Hepatocyte (in vitro differentiated cells): Measurements from ENCODE around the gene LRRC8D. TPM values are rescaled to one million over a fixed set of nuclear protein-coding genes. Genes with fewer than 3 reads are reported as not detected.

Experiments used
- DNase-seq: peaks from one replicate; pipeline ENCODE4 v3.0.0-alpha.2; 2016; ENCODE audit warnings: low spot score
- H2AFZ ChIP-seq: fragments of 200-600 bp; sonication (generic); 2 replicates; pipeline ENCODE4 v1.6.0; 2016; ENCODE audit warnings: antibody characterized with exemption, mild to moderate bottlenecking
- H3K27ac ChIP-seq: fragments of 200-600 bp; sonication (generic); 2 replicates; pipeline ENCODE4 v1.5.1; 2016; ENCODE audit warnings: mild to moderate bottlenecking
- H3K27me3 ChIP-seq: fragments of 200-600 bp; sonication (generic); 2 replicates; pipeline ENCODE4 v1.6.1; 2016
- H3K36me3 ChIP-seq: fragments of 200-600 bp; sonication (generic); replicated peaks from 2 replicates; pipeline ENCODE4 v1.5.1; 2016; ENCODE audit warnings: low read depth; ENCODE audit not compliant: insufficient read depth
- H3K4me1 ChIP-seq: fragments of 200-600 bp; sonication (generic); 2 replicates; pipeline ENCODE4 v1.5.1; 2016; ENCODE audit warnings: mild to moderate bottlenecking, moderate library complexity; ENCODE audit not compliant: insufficient read depth
- H3K4me2 ChIP-seq: fragments of 200-600 bp; sonication (generic); 2 replicates; pipeline ENCODE4 v1.6.0; 2016
- H3K4me3 ChIP-seq: fragments of 200-600 bp; sonication (generic); 2 replicates; pipeline ENCODE4 v1.5.1; 2016; ENCODE audit warnings: mild to moderate bottlenecking
- H3K79me2 ChIP-seq: fragments of 200-600 bp; sonication (generic); 2 replicates; pipeline ENCODE4 v1.6.0; 2017; ENCODE audit warnings: mild to moderate bottlenecking
- H3K9me2 ChIP-seq: fragments of 200-600 bp; sonication (generic); replicated peaks from 2 replicates; pipeline ENCODE4 v1.6.0; 2017; ENCODE audit warnings: mild to moderate bottlenecking; ENCODE audit not compliant: insufficient read depth
- H3K9me3 ChIP-seq: fragments of 200-600 bp; sonication (generic); 2 replicates; pipeline ENCODE4 v1.5.1; 2016; ENCODE audit warnings: low read depth, mild to moderate bottlenecking
- H4K20me1 ChIP-seq: fragments of 200-600 bp; sonication (generic); 2 replicates; pipeline ENCODE4 v1.6.0; 2016; ENCODE audit warnings: mild to moderate bottlenecking; ENCODE audit not compliant: insufficient read depth, poor library complexity, severe bottlenecking
- EZH2 ChIP-seq: fragments of 200-600 bp; sonication (generic); IDR thresholded peaks from 2 replicates; pipeline ENCODE4 v1.6.1; 2016; ENCODE audit warnings: antibody characterized with exemption, mild to moderate bottlenecking, borderline replicate concordance
- EZH2phosphoT487 ChIP-seq: fragments of 200-600 bp; sonication (generic); IDR thresholded peaks from one replicate; pipeline ENCODE4 v1.6.1; 2018; ENCODE audit warnings: antibody characterized with exemption, mild to moderate bottlenecking, low read depth, moderate library complexity; ENCODE audit not compliant: unreplicated experiment, severe bottlenecking
- WGBS: methylation state at CpG from one replicate; pipeline ENCODE4 v1.1.6; 2016; ENCODE audit warnings: low lambda C conversion rate; ENCODE audit errors: missing lambda C conversion rate; 5-methylcytosine and 5-hydroxymethylcytosine counted together
- polyA plus RNA-seq: library from polyadenylated mRNA; unstranded; fragments of >200 nt; fragmentation: Nextera tagmentation; extraction: Ambion mirVana; gene quantifications from 2 replicates; pipeline ENCODE4 v1.2.1, GENCODE V29; 2016
- total RNA-seq: library from RNA; depleted of rRNA; stranded (reverse); fragments of >200 nt; gene quantifications from 2 replicates; pipeline ENCODE4 v1.2.3, GENCODE V29; 2014
- TF ChIP-seq, protein P1 (sequence below): fragments of 200-600 bp; sonication (generic); IDR thresholded peaks from 2 replicates; pipeline ENCODE4 v1.5.1; 2016; ENCODE audit warnings: antibody characterized with exemption, mild to moderate bottlenecking; ENCODE audit not compliant: poor library complexity

LRRC8D gene
- total and polyA plus RNA-seq, 2 experiments from 2014 or later: 15.1 to 28.9 TPM

DNA sequence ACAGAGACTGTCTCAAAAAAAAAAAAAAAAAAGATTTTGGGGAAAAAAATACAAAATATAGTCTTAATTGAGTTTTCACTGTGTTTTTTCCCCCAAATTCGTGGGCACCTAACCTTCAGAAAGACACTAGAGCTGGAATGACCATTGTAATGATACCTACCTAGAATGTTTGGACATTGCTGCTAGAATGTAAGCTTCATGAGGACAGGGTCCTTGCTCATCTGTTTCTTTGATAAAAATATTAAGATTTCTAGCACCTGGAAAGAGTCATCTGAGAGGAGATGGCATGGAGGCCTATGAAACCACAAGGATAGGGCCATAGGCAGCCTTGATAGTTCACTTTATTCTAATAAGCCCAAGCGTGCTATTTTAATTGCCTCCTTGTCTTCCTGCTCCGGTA lies 6.5 kb downstream of the LRRC8D start:
- H3K9me2 ChIP-seq: no peaks in the 10 kb centered on the region
- WGBS: 95% methylated on average over 3 of the region's 3 CpGs
- H3K4me1 ChIP-seq: peaks cover 26% of the 10 kb centered on the region
- H3K9me3 ChIP-seq: no peaks in the 10 kb centered on the region
- no peak overlapping the region for H2AFZ ChIP-seq
- H4K20me1 ChIP-seq: no peaks in the 10 kb centered on the region
- H3K27ac ChIP-seq: no peak overlapping the region
- H3K27me3 ChIP-seq: no peaks in the 10 kb centered on the region
- no peaks in the 10 kb centered on the region for H3K36me3 ChIP-seq
- no peak for DNase-seq
- H3K79me2 ChIP-seq: peaks cover 76% of the 10 kb centered on the region
- no peak overlapping the region for H3K4me2 ChIP-seq
- no peak for TF ChIP-seq EZH2phosphoT487
- no peak for TF ChIP-seq EZH2
- TF ChIP-seq, protein P1, sequence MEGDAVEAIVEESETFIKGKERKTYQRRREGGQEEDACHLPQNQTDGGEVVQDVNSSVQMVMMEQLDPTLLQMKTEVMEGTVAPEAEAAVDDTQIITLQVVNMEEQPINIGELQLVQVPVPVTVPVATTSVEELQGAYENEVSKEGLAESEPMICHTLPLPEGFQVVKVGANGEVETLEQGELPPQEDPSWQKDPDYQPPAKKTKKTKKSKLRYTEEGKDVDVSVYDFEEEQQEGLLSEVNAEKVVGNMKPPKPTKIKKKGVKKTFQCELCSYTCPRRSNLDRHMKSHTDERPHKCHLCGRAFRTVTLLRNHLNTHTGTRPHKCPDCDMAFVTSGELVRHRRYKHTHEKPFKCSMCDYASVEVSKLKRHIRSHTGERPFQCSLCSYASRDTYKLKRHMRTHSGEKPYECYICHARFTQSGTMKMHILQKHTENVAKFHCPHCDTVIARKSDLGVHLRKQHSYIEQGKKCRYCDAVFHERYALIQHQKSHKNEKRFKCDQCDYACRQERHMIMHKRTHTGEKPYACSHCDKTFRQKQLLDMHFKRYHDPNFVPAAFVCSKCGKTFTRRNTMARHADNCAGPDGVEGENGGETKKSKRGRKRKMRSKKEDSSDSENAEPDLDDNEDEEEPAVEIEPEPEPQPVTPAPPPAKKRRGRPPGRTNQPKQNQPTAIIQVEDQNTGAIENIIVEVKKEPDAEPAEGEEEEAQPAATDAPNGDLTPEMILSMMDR: no peak
- H3K4me3 ChIP-seq: no peak overlapping the region

DNA sequence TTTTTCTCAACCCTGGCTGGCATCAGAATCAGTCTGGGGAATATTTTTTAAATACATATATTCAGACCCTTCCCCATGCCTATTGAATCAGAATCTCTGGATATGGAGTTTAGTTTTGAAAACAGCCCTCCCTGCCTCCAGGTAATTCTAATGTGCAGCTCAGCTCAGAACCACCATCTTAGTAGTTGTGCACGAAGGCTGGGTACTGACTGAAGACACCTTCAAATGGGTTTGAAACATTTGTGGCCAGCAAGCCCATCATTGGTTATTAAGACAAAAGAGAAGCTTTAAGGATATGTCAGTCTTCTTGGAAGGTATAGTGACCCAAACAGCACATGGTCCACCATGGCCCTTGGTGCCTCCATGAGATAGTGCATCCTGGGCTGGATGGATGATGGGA lies 7.1 kb downstream of the LRRC8D start:
- Histone ChIP-seq H3K9me2 (no peaks in the 10 kb centered on the region), H3K4me1 (peaks cover 28% of the 10 kb centered on the region), H3K4me3 (no peak overlapping the region), H4K20me1 (no peaks in the 10 kb centered on the region), H3K27ac (no peak overlapping the region), H3K36me3 (no peaks in the 10 kb centered on the region), H3K4me2 (no peak overlapping the region), H3K9me3 (no peaks in the 10 kb centered on the region), H3K27me3 (no peaks in the 10 kb centered on the region), H2AFZ (no peak overlapping the region), H3K79me2 (peaks cover 73% of the 10 kb centered on the region)
- TF ChIP-seq, protein P1: no peak
- TF ChIP-seq EZH2: no peak
- no peak for TF ChIP-seq EZH2phosphoT487
- no peak for DNase-seq
- WGBS: 97% methylated on average over 1 of the region's 1 CpG

DNA sequence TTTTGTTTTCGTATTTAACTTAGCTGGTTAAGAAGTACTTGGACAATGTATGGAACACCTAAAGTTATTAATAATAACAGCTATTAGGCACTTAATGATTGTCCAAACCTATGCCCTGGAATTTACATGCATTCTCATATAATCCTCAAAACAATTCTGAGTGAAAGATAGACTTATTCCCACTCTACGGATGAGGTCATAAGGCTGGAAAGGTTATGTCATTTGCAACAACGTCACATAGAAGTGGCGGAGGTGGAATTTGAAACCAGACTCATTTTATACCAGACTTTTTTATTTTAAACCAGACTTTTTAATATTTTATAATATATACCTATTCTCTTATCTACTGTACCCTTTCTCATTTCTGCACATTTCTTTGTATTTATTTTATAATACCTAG lies 8.4 kb downstream of the LRRC8D start:
- Histone ChIP-seq H3K4me1 (peaks cover 19% of the 10 kb centered on the region), H3K27ac (no peak overlapping the region), H3K9me2 (no peaks in the 10 kb centered on the region), H3K36me3 (no peaks in the 10 kb centered on the region), H3K9me3 (no peaks in the 10 kb centered on the region), H3K27me3 (no peaks in the 10 kb centered on the region), H4K20me1 (no peaks in the 10 kb centered on the region), H2AFZ (no peak overlapping the region), H3K4me2 (no peak overlapping the region), H3K79me2 (peaks cover 84% of the 10 kb centered on the region), H3K4me3 (no peak overlapping the region)
- DNase-seq: no peak
- TF ChIP-seq, protein P1: no peak
- no peak for TF ChIP-seq EZH2phosphoT487
- no peak for TF ChIP-seq EZH2
- 95% methylated on average over 4 of the region's 4 CpGs for WGBS
